ENCODE results near the gene TTLL1.

TTLL1 gene

DNA sequence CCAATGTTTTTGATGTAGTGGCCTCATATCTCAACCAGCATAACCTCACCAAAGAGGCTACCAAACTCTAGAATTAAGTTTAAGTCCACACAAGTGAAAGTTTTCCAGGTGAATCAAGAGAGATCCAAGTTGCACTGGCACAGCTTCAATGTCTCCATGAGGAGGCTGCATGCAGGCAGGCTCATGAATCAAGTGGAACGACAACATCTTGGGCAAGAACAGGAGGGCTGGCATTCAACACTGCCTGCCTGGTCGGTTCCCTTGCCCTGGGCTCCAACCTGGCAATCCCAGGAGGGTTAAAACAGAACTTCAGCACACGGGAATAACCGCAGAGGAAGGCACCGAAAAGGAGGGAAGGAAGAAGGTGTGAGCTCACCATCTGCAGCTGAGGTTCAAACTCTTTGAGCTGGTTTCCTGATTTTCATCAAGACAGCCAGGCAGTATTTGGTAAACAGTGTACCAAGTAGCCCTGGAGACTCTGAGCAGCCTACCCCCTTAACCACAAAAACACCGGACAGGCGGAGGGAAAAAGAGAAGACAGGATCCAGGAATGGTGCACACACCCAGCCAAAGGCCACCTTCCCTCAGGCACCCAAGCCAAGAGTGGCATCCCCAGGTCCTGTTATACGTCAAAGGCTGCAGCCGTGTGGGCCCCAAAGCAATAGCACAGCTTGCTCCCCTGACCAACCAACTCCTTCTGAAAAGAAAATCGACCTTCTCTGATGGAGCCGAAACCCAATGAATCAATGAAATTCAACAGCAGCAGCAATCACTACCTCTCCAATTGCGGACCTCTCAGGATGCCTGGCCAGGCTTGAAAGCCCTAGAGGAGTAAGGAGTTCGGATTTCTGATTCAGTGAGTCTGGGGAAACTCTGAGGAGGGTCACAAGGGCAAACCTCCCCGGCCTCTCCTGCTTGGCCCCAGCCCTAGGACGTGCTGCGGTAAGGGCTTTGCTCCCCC is 75.6 kb downstream of the TTLL1 start:
- Mint-ChIP-seq H3K9me3 (no peaks in the 10 kb centered on the region), H3K36me3 (ENCODE audit: insufficient read depth) (peaks cover 14% of the 10 kb centered on the region), H3K27me3 (no peaks in the 10 kb centered on the region), H3K27ac (ENCODE audit: low read depth) (peak overlapping the region; percentile 93), H3K4me3 (peak overlapping the region; percentile 97), H3K4me1 (peaks cover 32% of the 10 kb centered on the region)
- peak; percentile 1 for ATAC-seq (replicated peaks; ENCODE audit: extremely low read depth, poor library complexity, severe bottlenecking)
- no peak for DNase-seq (ENCODE audit: low spot score in 2 of 2)

DNA sequence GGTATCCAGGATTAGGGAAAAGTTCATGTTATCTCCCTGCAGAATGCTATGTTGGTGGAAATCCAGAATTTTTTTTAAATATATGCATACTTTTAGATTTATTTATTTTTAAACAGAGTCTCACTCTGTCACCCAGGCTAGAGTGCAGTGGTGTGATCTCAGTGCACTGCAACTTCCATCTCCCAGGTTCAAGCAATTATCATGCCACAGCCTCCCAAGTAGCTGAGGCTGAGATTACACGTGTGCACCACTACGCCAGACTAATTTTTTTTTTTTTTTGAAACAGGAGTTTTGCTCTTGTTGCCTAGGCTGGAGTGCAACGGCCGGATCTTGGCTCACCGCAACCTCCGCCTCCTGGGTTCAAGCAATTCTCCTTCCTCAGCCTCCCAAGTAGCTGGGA is 76.8 kb downstream of the TTLL1 start:
- DNase-seq (ENCODE audit: low spot score in 2 of 2) (no peak), ATAC-seq (replicated peaks; ENCODE audit: extremely low read depth, poor library complexity, severe bottlenecking) (no peak)
- H3K36me3 Mint-ChIP-seq (ENCODE audit: insufficient read depth): peaks cover 14% of the 10 kb centered on the region
- H3K4me1 Mint-ChIP-seq: peaks cover 38% of the 10 kb centered on the region
- no peak overlapping the region for H3K4me3 Mint-ChIP-seq
- no peak overlapping the region for H3K27ac Mint-ChIP-seq (ENCODE audit: low read depth)
- H3K27me3 Mint-ChIP-seq: no peaks in the 10 kb centered on the region
- no peaks in the 10 kb centered on the region for H3K9me3 Mint-ChIP-seq

DNA sequence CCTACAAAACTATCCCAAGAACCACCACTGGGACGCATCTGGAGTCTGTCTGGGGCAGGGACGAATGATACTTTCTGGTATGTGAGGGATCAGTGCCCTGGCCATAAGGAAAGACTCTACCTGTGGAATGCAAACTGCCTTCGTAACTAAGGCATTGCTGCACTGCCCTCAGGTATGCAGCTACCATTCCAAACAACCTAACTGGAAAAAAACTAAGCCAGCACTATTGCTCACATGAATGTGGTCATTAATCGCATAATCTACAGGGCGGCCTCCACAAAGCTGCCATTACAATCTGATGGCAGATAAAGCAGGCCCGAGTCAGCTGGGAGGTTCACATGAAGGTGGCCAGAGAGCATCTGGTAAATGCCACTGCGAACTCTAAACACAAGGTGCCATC is 78.1 kb downstream of the TTLL1 start:
- ATAC-seq (replicated peaks; ENCODE audit: extremely low read depth, poor library complexity, severe bottlenecking): no peak
- H3K27me3 Mint-ChIP-seq: no peaks in the 10 kb centered on the region
- H3K9me3 Mint-ChIP-seq: no peaks in the 10 kb centered on the region
- no peak for DNase-seq (ENCODE audit: low spot score in 2 of 2)
- H3K36me3 Mint-ChIP-seq (ENCODE audit: insufficient read depth): peaks cover 14% of the 10 kb centered on the region
- peaks cover 52% of the 10 kb centered on the region for H3K4me1 Mint-ChIP-seq
- H3K4me3 Mint-ChIP-seq: no peak overlapping the region
- H3K27ac Mint-ChIP-seq (ENCODE audit: low read depth): no peak overlapping the region

DNA sequence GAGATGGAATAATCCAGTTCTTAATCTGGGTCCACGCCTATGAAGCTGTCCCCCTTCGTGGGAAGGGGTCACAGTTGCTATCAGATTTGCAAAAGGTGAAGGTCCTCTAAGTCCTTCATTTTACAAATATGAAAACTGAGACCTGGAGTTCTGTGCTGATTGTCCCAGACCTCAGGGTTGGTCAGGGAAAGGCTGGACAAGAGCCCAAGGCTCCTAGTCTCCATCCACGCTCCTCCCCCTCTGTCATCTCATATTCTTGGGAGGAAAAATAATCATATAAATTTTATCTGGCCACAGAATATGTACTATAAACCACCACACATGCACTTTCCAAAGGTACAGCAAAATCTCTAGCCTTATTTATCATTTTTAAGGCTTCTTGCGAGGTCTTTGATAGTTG is 79.7 kb downstream of the TTLL1 start:
- Mint-ChIP-seq H3K9me3 (no peaks in the 10 kb centered on the region), H3K27ac (ENCODE audit: low read depth) (no peak overlapping the region), H3K4me1 (peaks cover 52% of the 10 kb centered on the region), H3K27me3 (no peaks in the 10 kb centered on the region), H3K36me3 (ENCODE audit: insufficient read depth) (peaks cover 5% of the 10 kb centered on the region), H3K4me3 (no peak overlapping the region)
- no peak for ATAC-seq (replicated peaks; ENCODE audit: extremely low read depth, poor library complexity, severe bottlenecking)
- DNase-seq (ENCODE audit: low spot score in 2 of 2): no peak

DNA sequence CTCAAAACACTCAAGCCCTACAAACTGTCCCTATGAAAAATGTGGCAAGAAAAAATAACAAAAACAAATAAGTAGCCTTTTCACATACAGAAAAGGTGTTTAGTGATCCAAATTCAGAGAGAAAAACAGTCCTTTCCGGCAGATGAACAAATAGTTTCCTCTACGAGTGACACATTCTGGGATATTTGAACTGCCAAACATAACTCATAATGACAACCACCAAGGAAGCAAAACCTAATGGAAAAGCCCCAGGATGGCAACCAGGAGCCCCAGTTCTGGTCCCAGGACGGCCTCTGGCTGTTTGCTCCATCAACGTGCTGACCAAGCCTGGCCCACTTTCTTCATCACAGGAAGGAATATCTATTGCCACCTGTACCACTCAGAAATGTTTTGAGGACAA is 80.3 kb downstream of the TTLL1 start:
- Mint-ChIP-seq H3K36me3 (ENCODE audit: insufficient read depth) (peaks cover 2% of the 10 kb centered on the region), H3K9me3 (no peaks in the 10 kb centered on the region), H3K4me3 (no peak overlapping the region), H3K4me1 (peaks cover 52% of the 10 kb centered on the region), H3K27ac (ENCODE audit: low read depth) (no peak overlapping the region), H3K27me3 (no peaks in the 10 kb centered on the region)
- no peak for ATAC-seq (replicated peaks; ENCODE audit: extremely low read depth, poor library complexity, severe bottlenecking)
- no peak for DNase-seq (ENCODE audit: low spot score in 2 of 2)

DNA sequence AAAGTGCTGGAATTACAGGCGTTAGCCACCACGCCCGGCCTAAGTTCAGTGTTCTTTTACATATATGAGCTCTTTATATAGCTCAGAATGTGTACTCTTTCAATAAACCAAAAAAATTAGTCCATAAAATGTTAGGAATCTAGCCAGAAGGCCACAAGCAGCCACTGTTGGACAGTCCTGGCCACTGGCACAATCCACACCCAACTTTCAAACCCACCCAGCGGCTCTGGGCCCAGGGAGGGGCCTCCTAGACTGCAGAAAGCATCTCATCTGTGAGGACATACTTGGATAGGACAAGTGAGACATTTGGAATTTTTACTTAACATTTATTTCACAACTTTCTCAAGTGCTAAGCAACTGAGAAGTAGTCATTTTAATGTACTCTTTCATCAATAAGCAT is 80.7 kb downstream of the TTLL1 start:
- Mint-ChIP-seq H3K4me3 (no peak overlapping the region), H3K4me1 (peaks cover 52% of the 10 kb centered on the region), H3K36me3 (ENCODE audit: insufficient read depth) (peaks cover 2% of the 10 kb centered on the region), H3K27ac (ENCODE audit: low read depth) (no peak overlapping the region), H3K27me3 (no peaks in the 10 kb centered on the region), H3K9me3 (no peaks in the 10 kb centered on the region)
- DNase-seq (ENCODE audit: low spot score in 2 of 2) (no peak), ATAC-seq (replicated peaks; ENCODE audit: extremely low read depth, poor library complexity, severe bottlenecking) (no peak)

DNA sequence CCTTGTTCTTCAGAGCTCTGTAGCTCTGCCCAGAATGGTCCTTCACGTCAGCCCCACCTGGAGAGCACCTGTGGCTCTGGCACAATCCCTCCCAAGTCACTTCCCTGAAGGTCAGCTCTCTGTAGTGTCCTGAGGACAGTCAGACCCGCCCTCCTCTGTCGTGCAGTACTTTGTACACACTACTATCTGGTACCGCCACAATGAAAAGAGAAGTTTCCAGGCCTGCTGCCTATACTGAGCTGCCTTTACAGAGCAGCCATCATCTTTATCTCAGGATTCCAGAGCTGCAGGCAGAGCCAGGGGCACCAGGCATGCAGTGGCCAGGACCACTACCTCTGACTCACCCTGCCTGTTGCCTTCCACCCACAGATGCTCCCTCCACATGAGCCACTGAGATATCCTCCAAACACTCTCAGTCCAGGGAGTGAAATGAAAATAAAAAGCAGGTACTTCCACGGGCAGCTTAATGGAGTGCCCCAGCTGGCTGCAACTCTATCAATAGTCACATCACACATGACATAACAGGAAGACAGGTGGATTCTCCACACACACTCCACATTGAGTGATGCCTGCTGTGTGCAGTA is 81.6 kb downstream of the TTLL1 start:
- Mint-ChIP-seq H3K9me3 (no peaks in the 10 kb centered on the region), H3K36me3 (ENCODE audit: insufficient read depth) (no peaks in the 10 kb centered on the region), H3K27me3 (no peaks in the 10 kb centered on the region), H3K27ac (ENCODE audit: low read depth) (peak overlapping the region; percentile 84), H3K4me3 (no peak overlapping the region), H3K4me1 (peaks cover 51% of the 10 kb centered on the region)
- DNase-seq (ENCODE audit: low spot score in 2 of 2): no peak
- ATAC-seq (replicated peaks; ENCODE audit: extremely low read depth, poor library complexity, severe bottlenecking): no peak

DNA sequence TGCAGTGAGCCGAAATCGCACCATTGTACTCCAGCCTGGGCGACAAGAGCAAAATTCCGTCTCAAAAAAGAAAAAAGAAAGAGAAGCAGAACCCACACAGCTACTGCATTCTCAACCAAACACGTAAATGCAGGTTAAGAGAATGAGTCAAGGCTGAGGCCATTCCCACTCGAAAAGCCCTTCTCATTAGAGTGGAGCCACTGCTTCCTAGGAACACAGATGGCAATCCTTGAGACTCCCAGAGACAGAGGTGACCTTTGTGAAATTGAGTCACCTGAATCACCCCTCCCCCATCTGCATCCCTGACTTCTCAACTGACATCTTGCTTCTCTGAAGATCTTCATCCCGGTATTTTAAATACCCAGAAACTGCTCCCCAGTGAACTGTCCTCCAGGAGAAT is 82.4 kb downstream of the TTLL1 start:
- Mint-ChIP-seq H3K36me3 (ENCODE audit: insufficient read depth) (no peaks in the 10 kb centered on the region), H3K27ac (ENCODE audit: low read depth) (peak overlapping the region; percentile 84), H3K9me3 (no peaks in the 10 kb centered on the region), H3K4me1 (peaks cover 60% of the 10 kb centered on the region), H3K27me3 (no peaks in the 10 kb centered on the region), H3K4me3 (no peak overlapping the region)
- ATAC-seq (replicated peaks; ENCODE audit: extremely low read depth, poor library complexity, severe bottlenecking) (no peak), DNase-seq (ENCODE audit: low spot score in 2 of 2) (no peak)

DNA sequence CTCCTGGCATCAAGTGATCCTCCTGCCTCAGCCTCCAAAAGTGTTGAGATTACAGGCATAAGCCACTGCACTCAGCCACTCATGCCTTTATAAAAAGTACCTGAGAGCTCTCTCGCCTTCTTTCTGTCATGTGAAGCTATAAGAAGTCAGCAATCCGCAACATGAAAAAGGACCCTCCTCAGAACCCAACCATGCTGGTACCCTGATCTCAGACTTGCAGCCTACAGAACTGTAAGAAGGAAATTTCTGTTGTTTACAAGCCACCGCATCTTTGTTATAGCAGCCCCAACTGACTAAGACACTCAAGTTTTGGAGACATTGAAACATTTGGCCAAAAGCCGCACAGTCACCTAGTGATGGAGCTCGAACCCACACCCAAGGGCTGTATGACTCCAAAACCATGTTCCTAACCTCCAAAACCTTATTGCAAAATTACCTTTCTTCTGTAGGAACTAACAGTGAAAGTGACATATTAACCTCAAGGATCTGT is 83.1 kb downstream of the TTLL1 start:
- H3K4me3 Mint-ChIP-seq: no peak overlapping the region

DNA sequence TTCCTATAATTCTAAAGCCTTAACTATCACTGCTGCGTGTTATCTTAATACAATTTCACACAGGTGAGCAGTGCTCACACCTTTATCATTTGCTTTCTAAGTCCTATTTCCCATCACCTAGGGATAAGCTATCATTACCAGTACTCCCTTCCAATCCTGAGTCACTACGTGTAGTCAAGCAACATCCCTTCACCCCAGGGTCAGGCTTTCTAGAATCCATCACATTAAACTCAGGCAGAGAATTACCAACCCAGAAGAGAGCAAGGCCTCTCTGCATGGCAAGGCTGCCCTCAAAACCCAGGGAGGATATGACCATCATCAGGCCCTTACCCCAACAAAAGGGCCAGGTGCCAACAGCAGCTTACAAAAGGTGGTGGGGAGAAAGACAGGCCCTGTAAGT is 84.1 kb downstream of the TTLL1 start:
- H3K27ac Mint-ChIP-seq (ENCODE audit: low read depth): no peak overlapping the region
- ATAC-seq (replicated peaks; ENCODE audit: extremely low read depth, poor library complexity, severe bottlenecking) (no peak), DNase-seq (ENCODE audit: low spot score in 2 of 2) (no peak)
- peaks cover 71% of the 10 kb centered on the region for H3K4me1 Mint-ChIP-seq
- no peaks in the 10 kb centered on the region for H3K36me3 Mint-ChIP-seq (ENCODE audit: insufficient read depth)
- H3K4me3 Mint-ChIP-seq: no peak overlapping the region
- no peaks in the 10 kb centered on the region for H3K27me3 Mint-ChIP-seq
- H3K9me3 Mint-ChIP-seq: no peaks in the 10 kb centered on the region

More for the DNA sequence above, 83.1 kb downstream of the TTLL1 start:
- H3K27me3 Mint-ChIP-seq: no peaks in the 10 kb centered on the region
- no peaks in the 10 kb centered on the region for H3K9me3 Mint-ChIP-seq
- H3K36me3 Mint-ChIP-seq (ENCODE audit: insufficient read depth): no peaks in the 10 kb centered on the region
- DNase-seq (ENCODE audit: low spot score in 2 of 2): no peak
- H3K4me1 Mint-ChIP-seq: peaks cover 62% of the 10 kb centered on the region
- no peak for ATAC-seq (replicated peaks; ENCODE audit: extremely low read depth, poor library complexity, severe bottlenecking)
- H3K27ac Mint-ChIP-seq (ENCODE audit: low read depth): no peak overlapping the region

DNA sequence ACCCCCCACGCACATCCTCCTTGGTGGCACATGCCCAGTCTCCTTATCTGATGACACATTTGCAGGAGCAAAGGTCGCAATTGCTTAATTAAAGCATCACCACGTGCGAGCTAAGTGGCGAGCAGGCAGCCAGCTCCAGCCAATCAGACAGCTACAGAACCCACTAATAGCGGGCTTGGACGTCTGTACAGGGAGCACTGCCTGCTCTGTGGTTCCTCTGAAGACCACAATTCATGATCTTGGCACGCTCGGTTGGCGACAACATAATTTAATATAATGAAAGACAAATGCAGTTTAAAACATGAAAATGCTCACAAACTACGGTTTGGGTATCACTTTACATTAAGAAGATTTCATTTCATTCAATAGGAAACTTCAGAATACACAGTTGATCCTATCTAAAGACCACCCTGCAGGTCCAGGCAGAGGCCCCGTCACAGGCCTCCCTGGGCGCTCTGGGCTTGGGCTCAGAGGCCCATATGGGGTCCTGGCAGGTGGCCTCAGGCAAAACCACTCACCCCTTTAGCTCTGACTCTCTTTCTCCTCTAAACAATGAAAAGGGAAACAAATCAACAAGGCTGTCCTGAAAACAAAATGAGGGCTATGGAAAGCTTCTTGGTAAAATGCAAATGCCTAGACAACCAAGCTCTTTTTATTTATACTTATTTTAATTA is 84.7 kb downstream of the TTLL1 start:
- ATAC-seq (replicated peaks; ENCODE audit: extremely low read depth, poor library complexity, severe bottlenecking): peak; percentile 49
- H3K9me3 Mint-ChIP-seq: no peaks in the 10 kb centered on the region
- no peak for DNase-seq (ENCODE audit: low spot score in 2 of 2)
- H3K27ac Mint-ChIP-seq (ENCODE audit: low read depth): no peak overlapping the region
- no peak overlapping the region for H3K4me3 Mint-ChIP-seq
- H3K4me1 Mint-ChIP-seq: peaks cover 71% of the 10 kb centered on the region
- H3K36me3 Mint-ChIP-seq (ENCODE audit: insufficient read depth): no peaks in the 10 kb centered on the region
- no peaks in the 10 kb centered on the region for H3K27me3 Mint-ChIP-seq

DNA sequence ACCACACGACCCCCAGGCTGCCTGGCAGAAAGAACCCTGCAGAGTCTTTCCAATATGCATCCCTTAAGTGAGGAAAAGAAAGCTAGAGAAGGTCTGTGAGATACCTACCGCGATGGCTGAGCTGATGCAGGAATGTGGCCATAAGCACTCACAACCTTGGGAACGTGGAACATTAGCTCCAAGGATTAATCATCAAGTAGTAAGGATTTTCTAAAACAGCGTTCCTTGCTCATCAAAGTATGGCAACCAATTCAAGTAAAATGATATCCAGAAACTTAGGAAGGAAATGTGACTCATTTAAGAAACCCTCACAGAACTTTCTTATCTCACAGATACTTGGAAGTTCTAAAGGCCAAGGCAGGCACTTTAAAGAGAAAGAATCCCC is 87.0 kb downstream of the TTLL1 start:
- H3K36me3 Mint-ChIP-seq (ENCODE audit: insufficient read depth): peaks cover 1% of the 10 kb centered on the region
- no peaks in the 10 kb centered on the region for H3K27me3 Mint-ChIP-seq
- H3K9me3 Mint-ChIP-seq: no peaks in the 10 kb centered on the region
- ATAC-seq (replicated peaks; ENCODE audit: extremely low read depth, poor library complexity, severe bottlenecking): no peak
- no peak overlapping the region for H3K27ac Mint-ChIP-seq (ENCODE audit: low read depth)
- peaks cover 81% of the 10 kb centered on the region for H3K4me1 Mint-ChIP-seq
- no peak overlapping the region for H3K4me3 Mint-ChIP-seq
- DNase-seq (ENCODE audit: low spot score in 2 of 2): no peak

Measured in central memory CD8-positive, alpha-beta T cell (primary cell).